Measurements from ENCODE around the gene SLC17A4. TPM values are rescaled to one million over a fixed set of nuclear protein-coding genes. Genes with fewer than 3 reads are reported as not detected.

The SLC17A4 gene
- total and polyA plus RNA-seq, 7 donors, result under 0.01 to 24.7 (median 10.6) TPM; not detected in 3

DNA sequence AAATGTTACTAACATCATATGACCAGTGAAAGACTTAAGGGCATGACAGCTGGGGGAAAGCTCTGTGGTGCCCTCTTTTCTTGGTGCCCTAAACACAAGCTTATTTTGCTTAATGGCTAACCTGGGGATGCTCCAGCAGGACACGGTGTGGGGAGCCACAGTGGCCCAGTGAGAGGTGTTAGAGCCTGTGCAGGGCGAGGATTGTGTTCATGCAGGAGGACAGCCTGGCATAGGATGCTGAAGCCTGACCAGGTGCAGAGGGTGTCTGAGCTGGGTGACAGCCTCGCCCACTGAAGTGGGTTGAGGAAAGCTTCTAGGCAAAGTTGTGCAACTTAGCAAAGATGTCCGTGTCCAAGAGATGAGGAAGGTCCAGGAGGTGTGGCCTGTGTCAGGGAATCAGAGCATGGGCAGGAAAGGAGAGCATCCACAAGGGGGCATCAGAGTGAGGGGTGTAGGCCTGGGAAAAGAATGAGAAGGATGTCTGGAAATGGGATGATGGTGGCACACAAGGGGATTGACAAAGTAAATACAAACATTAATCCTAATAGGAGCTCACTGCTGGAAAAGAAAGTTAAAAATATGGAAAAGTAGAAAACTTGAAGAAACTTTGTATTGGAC, 33.9 kb downstream of the SLC17A4 start:
- no peaks in the 10 kb centered on the region for H3K4me1 ChIP-seq
- no peaks in the 10 kb centered on the region for H3K36me3 ChIP-seq
- intact Hi-C loops (cut with DNase I), result loop anchor here (10.0 kb wide), 1 partner anchor 106 kb away; no protein-coding TSS in a partner anchor
- no peak for DNase-seq
- H3K9me3 ChIP-seq, result no peaks in the 10 kb centered on the region
- no peak overlapping the region for H3K27ac ChIP-seq
- WGBS, 2 donors, result 68 to 69% methylated on average over 4 of the region's 4 CpGs
- TF ChIP-seq CTCF (IDR thresholded peaks at IDR 0.05) (peak in 3 of 4 experiments; percentile 10 to 15 (median 12)), POLR2AphosphoS5 (IDR thresholded peaks at IDR 0.05) (no peak)
- H3K27me3 ChIP-seq, result no peaks in the 10 kb centered on the region
- H3K4me3 ChIP-seq, result no peak overlapping the region

DNA sequence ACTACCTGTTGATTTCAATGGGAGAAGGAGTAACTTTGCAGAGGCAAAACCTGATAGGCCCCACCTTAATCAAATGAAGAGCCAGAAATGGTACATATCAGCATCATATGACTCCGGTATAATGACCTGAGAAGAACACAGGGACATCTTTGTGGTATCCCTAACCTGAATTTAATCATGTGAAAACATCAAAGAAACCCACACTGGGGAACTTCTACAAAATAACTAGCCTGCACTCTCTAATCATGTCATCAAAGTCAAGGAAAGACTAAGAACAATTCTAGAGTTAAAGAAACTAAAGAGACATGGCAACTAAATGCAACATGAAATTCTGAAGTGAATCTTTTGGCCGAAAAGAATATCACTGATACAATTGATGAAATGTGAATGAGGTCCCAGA, 34.9 kb downstream of the SLC17A4 start:
- WGBS, 2 donors, result 84 to 87% methylated on average over 2 of the region's 2 CpGs

DNA sequence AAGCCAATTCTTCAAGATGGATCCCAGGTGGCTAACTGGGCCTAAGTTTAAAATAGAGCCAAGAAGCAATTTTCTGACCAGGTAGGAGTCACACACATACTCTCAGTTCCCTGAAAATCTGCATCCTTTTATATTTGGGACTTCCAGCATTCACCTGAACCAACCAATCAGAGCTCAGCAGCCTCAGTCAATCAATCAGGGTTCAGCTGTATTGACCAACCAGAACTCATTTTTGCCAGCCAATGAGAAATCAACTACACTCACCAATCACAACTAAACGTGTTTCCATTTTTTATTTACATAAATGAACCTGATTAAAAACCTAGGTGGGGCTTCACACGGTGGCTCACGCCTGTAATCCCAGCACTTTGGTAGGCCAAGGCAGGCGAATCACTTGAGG, 37.5 kb downstream of the SLC17A4 start:
- TF ChIP-seq POLR2A (IDR thresholded peaks at IDR 0.05), result no peak
- no peak for TF ChIP-seq POLR2AphosphoS5 (IDR thresholded peaks at IDR 0.05)
- TF ChIP-seq EP300 (IDR thresholded peaks at IDR 0.05), result no peak
- no peak for TF ChIP-seq CTCF (IDR thresholded peaks at IDR 0.05)
- Histone ChIP-seq H3K9me3 (no peaks in the 10 kb centered on the region), H3K27me3 (no peaks in the 10 kb centered on the region), H3K36me3 (no peaks in the 10 kb centered on the region), H3K27ac (no peak overlapping the region), H3K4me1 (no peaks in the 10 kb centered on the region), H3K4me3 (no peak overlapping the region)
- DNase-seq, result no peak
- intact Hi-C loops (cut with DNase I), result no loop called here
- WGBS, 2 donors, result 82 to 85% methylated on average over 4 of the region's 4 CpGs

More for the DNA sequence above, 34.9 kb downstream of the SLC17A4 start:
- no peaks in the 10 kb centered on the region for H3K4me1 ChIP-seq
- no peaks in the 10 kb centered on the region for H3K27me3 ChIP-seq
- no peak overlapping the region for H3K27ac ChIP-seq
- no peak overlapping the region for H3K4me3 ChIP-seq
- intact Hi-C loops (cut with DNase I), result loop anchor here (10.0 kb wide), 1 partner anchor 105 kb away; no protein-coding TSS in a partner anchor
- DNase-seq, result no peak
- H3K9me3 ChIP-seq, result no peaks in the 10 kb centered on the region
- no peaks in the 10 kb centered on the region for H3K36me3 ChIP-seq
- TF ChIP-seq EP300 (IDR thresholded peaks at IDR 0.05) (no peak), CTCF (IDR thresholded peaks at IDR 0.05) (no peak), POLR2A (IDR thresholded peaks at IDR 0.05) (no peak), POLR2AphosphoS5 (IDR thresholded peaks at IDR 0.05) (no peak)

DNA sequence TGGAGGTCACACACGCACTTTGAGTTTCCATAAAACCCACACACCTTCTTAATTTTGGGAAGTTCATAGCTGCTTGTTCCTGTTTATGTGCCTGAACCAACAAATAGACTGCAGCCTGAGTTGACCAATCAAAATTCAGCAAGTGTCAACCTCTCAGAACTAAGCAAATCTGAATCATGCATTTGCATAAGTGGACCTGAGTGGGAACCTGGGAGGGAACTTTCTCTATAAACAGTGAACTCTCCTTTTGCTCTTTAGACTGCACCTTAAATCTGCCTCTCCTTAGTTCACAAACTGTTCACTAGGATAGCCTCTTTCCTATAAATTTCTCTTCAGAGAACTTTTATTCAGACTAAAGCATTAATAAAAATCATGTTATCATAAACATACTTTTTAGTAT, 39.4 kb downstream of the SLC17A4 start:
- Histone ChIP-seq H3K9me3 (no peaks in the 10 kb centered on the region), H3K36me3 (no peaks in the 10 kb centered on the region), H3K4me1 (no peaks in the 10 kb centered on the region), H3K4me3 (no peak overlapping the region), H3K27ac (no peak overlapping the region), H3K27me3 (no peaks in the 10 kb centered on the region)
- DNase-seq, result no peak
- WGBS, 2 donors, result 88 to 89% methylated on average over 1 of the region's 1 CpG
- intact Hi-C loops (cut with DNase I), result no loop called here
- no peak for TF ChIP-seq POLR2A (IDR thresholded peaks at IDR 0.05)
- no peak for TF ChIP-seq CTCF (IDR thresholded peaks at IDR 0.05)
- no peak for TF ChIP-seq EP300 (IDR thresholded peaks at IDR 0.05)

- no peak for TF ChIP-seq POLR2A (IDR thresholded peaks at IDR 0.05)
- no peak for TF ChIP-seq EP300 (IDR thresholded peaks at IDR 0.05)
- TF ChIP-seq CTCF (IDR thresholded peaks at IDR 0.05), result no peak
- TF ChIP-seq POLR2AphosphoS5 (IDR thresholded peaks at IDR 0.05), result no peak
- intact Hi-C loops (cut with DNase I), result no loop called here
- whole genome bisulfite sequencing, 2 donors, result 68 to 97% methylated on average over 2 of the region's 2 CpGs
- no peaks in the 10 kb centered on the region for H3K36me3 ChIP-seq
- no peaks in the 10 kb centered on the region for H3K4me1 ChIP-seq
- no peak overlapping the region for H3K27ac ChIP-seq
- no peaks in the 10 kb centered on the region for H3K9me3 ChIP-seq
- no peak for DNase-seq
- H3K4me3 ChIP-seq, result no peak overlapping the region
- no peaks in the 10 kb centered on the region for H3K27me3 ChIP-seq
These were observed 40.2 kb downstream of the SLC17A4 start for GRCh38 chr6:25794784-25795183.

All from sigmoid colon (tissue), 7 donors.